HAP-1 (cell line): Measurements from ENCODE around the gene DNPEP.
"Not testable (repeated sequence)": the region's sequence is repeated elsewhere in the genome, so short reads cannot be mapped to it uniquely, and the experiment has no call there.

Experiments used
- DNase-seq, 2 experiments: peaks; one replicate each; pipeline ENCODE4 v3.0.0-alpha.2; 2016 to 2020; ENCODE audit warnings: low spot score in 2 of 2
- H3K27me3 ChIP-seq: fragments of 250-450 bp; sonication (Bioruptor Pico); 2 replicates; pipeline ENCODE4 v1.5.1; 2020; ENCODE audit warnings: low read depth, mild to moderate bottlenecking, moderate library complexity
- H3K36me3 ChIP-seq: fragments of 250-450 bp; sonication (Bioruptor Pico); replicated peaks from 2 replicates; pipeline ENCODE4 v1.5.1; 2020; ENCODE audit warnings: mild to moderate bottlenecking
- H3K4me1 ChIP-seq: fragments of 250-450 bp; sonication (Bioruptor Pico); 2 replicates; pipeline ENCODE4 v1.5.1; 2020; ENCODE audit warnings: mild to moderate bottlenecking
- H3K4me3 ChIP-seq: fragments of 250-450 bp; sonication (Bioruptor Pico); 2 replicates; pipeline ENCODE4 v1.5.1; 2020; ENCODE audit warnings: mild to moderate bottlenecking, moderate library complexity
- H3K9me3 ChIP-seq: fragments of 250-450 bp; sonication (Bioruptor Pico); 2 replicates; pipeline ENCODE4 v1.5.1; 2020; ENCODE audit warnings: mild to moderate bottlenecking, moderate library complexity
- in situ Hi-C: fragments of 300-500 bp; cut with MboI; formaldehyde crosslinking; loops from 3 replicates; pipeline ENCODE4 v1.14.3; 2020; ENCODE audit warnings: low sequenced_read_pairs, inconsistent platforms, mixed read lengths

Gene DNPEP

GRCh38 chr2:219414857-219415256 is 27.1 kb upstream of the DNPEP start:
- in situ Hi-C loops = no loop called here
- H3K4me3 ChIP-seq = no peak overlapping the region
- no peak for DNase-seq
- 0 out of 2 replicates have a peak, but pooled peaks cover 3% of the 10 kb centered on the region for H3K4me1 ChIP-seq
- peaks cover 3% of the 10 kb centered on the region; the same call in 1 of the 2 replicates for H3K9me3 ChIP-seq
- no peaks in the 10 kb centered on the region for H3K27me3 ChIP-seq
- H3K36me3 ChIP-seq = no peaks in the 10 kb centered on the region

- Histone ChIP-seq H3K9me3 (peaks cover 3% of the 10 kb centered on the region; the same call in 1 of the 2 replicates), H3K27me3 (no peaks in the 10 kb centered on the region), H3K4me3 (no peak overlapping the region), H3K4me1 (no peaks in the 10 kb centered on the region), H3K36me3 (no peaks in the 10 kb centered on the region)
- no peak for DNase-seq
- in situ Hi-C loops = no loop called here
These were observed 22.7 kb upstream of the DNPEP start for GRCh38 chr2:219410390-219410789.

- in situ Hi-C loops = no loop called here
These were observed 21.9 kb upstream of the DNPEP start for GRCh38 chr2:219409619-219410018.

GRCh38 chr2:219408631-219409030 is 20.9 kb upstream of the DNPEP start:
- H3K4me3 ChIP-seq = no peak overlapping the region
- in situ Hi-C loops = no loop called here
- peaks cover 3% of the 10 kb centered on the region; the same call in 1 of the 2 replicates for H3K9me3 ChIP-seq
- no peaks in the 10 kb centered on the region for H3K36me3 ChIP-seq
- DNase-seq = no peak
- no peaks in the 10 kb centered on the region for H3K4me1 ChIP-seq
- no peaks in the 10 kb centered on the region for H3K27me3 ChIP-seq

More at GRCh38 chr2:219409619-219410018, 21.9 kb upstream of the DNPEP start:
- Histone ChIP-seq H3K36me3 (no peaks in the 10 kb centered on the region), H3K27me3 (no peaks in the 10 kb centered on the region), H3K4me3 (no peak overlapping the region), H3K9me3 (peaks cover 3% of the 10 kb centered on the region; the same call in 1 of the 2 replicates), H3K4me1 (no peaks in the 10 kb centered on the region)
- no peak for DNase-seq

- H3K27me3 ChIP-seq = no peaks in the 10 kb centered on the region
- no peaks in the 10 kb centered on the region for H3K4me1 ChIP-seq
- DNase-seq = no peak
- H3K36me3 ChIP-seq = no peaks in the 10 kb centered on the region
- peaks cover 3% of the 10 kb centered on the region; the same call in 1 of the 2 replicates for H3K9me3 ChIP-seq
- H3K4me3 ChIP-seq = no peak overlapping the region
- in situ Hi-C loops = no loop called here
These were observed 20.5 kb upstream of the DNPEP start for GRCh38 chr2:219408204-219408603.

GRCh38 chr2:219407343-219407742 is 19.6 kb upstream of the DNPEP start:
- in situ Hi-C loops, H3K9me3 ChIP-seq, DNase-seq, H3K27me3 ChIP-seq, H3K36me3 ChIP-seq, H3K4me3 ChIP-seq, H3K4me1 ChIP-seq: not testable (repeated sequence)

GRCh38 chr2:219406861-219407230 is 19.1 kb upstream of the DNPEP start:
- H3K4me1 ChIP-seq = no peaks in the 10 kb centered on the region
- no peaks in the 10 kb centered on the region for H3K27me3 ChIP-seq
- no peaks in the 10 kb centered on the region for H3K36me3 ChIP-seq
- no peak overlapping the region for H3K4me3 ChIP-seq
- no peaks in the 10 kb centered on the region for H3K9me3 ChIP-seq
- in situ Hi-C loops = no loop called here
- DNase-seq = no peak

- Histone ChIP-seq H3K36me3 (no peaks in the 10 kb centered on the region), H3K4me1 (no peaks in the 10 kb centered on the region), H3K4me3 (no peak overlapping the region), H3K9me3 (no peaks in the 10 kb centered on the region), H3K27me3 (no peaks in the 10 kb centered on the region)
- in situ Hi-C loops = no loop called here
- no peak for DNase-seq
These were observed 18.5 kb upstream of the DNPEP start for GRCh38 chr2:219405958-219406860.

- Histone ChIP-seq H3K27me3 (no peaks in the 10 kb centered on the region), H3K9me3 (no peaks in the 10 kb centered on the region), H3K4me1 (no peaks in the 10 kb centered on the region), H3K36me3 (no peaks in the 10 kb centered on the region), H3K4me3 (no peak overlapping the region)
- in situ Hi-C loops = no loop called here
- DNase-seq = no peak
These were observed 17.7 kb upstream of the DNPEP start for GRCh38 chr2:219405451-219405850.

- Histone ChIP-seq H3K4me3 (no peak overlapping the region), H3K36me3 (no peaks in the 10 kb centered on the region), H3K4me1 (no peaks in the 10 kb centered on the region), H3K9me3 (no peaks in the 10 kb centered on the region), H3K27me3 (no peaks in the 10 kb centered on the region)
- in situ Hi-C loops = loop anchor here (5.0 kb wide), 1 partner anchor 127 kb away; no protein-coding TSS in a partner anchor
- DNase-seq = no peak
These were observed 17.2 kb upstream of the DNPEP start for GRCh38 chr2:219404954-219405353.

- no peaks in the 10 kb centered on the region for H3K4me1 ChIP-seq
- no peak overlapping the region for H3K4me3 ChIP-seq
- DNase-seq = no peak
- H3K36me3 ChIP-seq = no peaks in the 10 kb centered on the region
- in situ Hi-C loops = loop anchor here (5.0 kb wide), 1 partner anchor 128 kb away; no protein-coding TSS in a partner anchor
- no peaks in the 10 kb centered on the region for H3K9me3 ChIP-seq
- H3K27me3 ChIP-seq = no peaks in the 10 kb centered on the region
These were observed 16.7 kb upstream of the DNPEP start for GRCh38 chr2:219404291-219404910.

- Histone ChIP-seq H3K9me3 (no peaks in the 10 kb centered on the region), H3K27me3 (no peaks in the 10 kb centered on the region), H3K4me3 (no peak overlapping the region), H3K4me1 (no peaks in the 10 kb centered on the region), H3K36me3 (no peaks in the 10 kb centered on the region)
- no peak for DNase-seq
- in situ Hi-C loops = loop anchor here (5.0 kb wide), 1 partner anchor 128 kb away; no protein-coding TSS in a partner anchor
These were observed 16.1 kb upstream of the DNPEP start for GRCh38 chr2:219403861-219404260.

- in situ Hi-C loops = loop anchor here (5.0 kb wide), 1 partner anchor 129 kb away; no protein-coding TSS in a partner anchor
- peak; percentile 77 to 81 for DNase-seq
- no peaks in the 10 kb centered on the region for H3K27me3 ChIP-seq
- no peaks in the 10 kb centered on the region for H3K9me3 ChIP-seq
- no peak overlapping the region for H3K4me3 ChIP-seq
- no peaks in the 10 kb centered on the region for H3K36me3 ChIP-seq
- H3K4me1 ChIP-seq = no peaks in the 10 kb centered on the region
These were observed 15.2 kb upstream of the DNPEP start for GRCh38 chr2:219402665-219403515.
